GM18870 (cell line): ENCODE measurements around the gene ILDR1.
"Not testable (repeated sequence)": the region's sequence is repeated elsewhere in the genome, so short reads cannot be mapped to it uniquely, and the experiment has no call there.

Experiments
- ATAC-seq: cut with Tn5 transposase; IDR thresholded peaks from one replicate; pipeline ENCODE4 v1.9.1; 2021; ENCODE audit warnings: moderate library complexity; ENCODE audit not compliant: unreplicated experiment

Gene ILDR1

DNA sequence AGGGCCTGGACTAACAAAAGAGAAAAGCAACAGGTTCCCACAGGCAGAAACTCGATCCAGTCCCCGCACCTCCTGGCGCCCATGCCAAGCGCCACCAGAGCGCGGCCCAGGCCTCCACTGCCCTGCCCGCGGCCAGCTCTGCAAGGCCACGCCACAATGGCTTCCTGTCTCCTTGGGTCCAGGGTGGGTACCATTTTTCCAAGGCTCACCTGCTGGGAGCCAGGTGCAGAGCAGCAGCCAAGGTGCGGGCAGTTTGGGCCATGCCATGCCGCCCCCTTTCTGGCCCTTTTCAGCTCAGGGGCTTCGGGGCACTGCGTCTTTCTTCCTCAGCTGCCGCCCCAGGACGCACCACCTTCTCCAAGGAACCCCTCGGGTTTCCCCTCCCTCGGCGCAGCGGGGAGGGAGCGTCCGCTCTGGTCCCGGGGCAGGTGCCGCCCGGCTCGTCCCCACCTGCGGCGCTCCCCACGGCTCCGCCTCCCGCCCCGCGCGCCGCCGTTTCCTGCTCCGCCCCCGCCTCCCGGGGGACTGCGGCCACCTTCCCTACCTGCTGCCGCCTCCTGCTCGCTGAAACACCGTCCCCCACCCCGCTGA lies at the start of gene ILDR1:
TSS of gene ILDR1 (minus strand) at position 437 of the 591 bp plus-strand sequence. CDS start at position 267, 170 bp downstream.
- no peak for ATAC-seq

DNA sequence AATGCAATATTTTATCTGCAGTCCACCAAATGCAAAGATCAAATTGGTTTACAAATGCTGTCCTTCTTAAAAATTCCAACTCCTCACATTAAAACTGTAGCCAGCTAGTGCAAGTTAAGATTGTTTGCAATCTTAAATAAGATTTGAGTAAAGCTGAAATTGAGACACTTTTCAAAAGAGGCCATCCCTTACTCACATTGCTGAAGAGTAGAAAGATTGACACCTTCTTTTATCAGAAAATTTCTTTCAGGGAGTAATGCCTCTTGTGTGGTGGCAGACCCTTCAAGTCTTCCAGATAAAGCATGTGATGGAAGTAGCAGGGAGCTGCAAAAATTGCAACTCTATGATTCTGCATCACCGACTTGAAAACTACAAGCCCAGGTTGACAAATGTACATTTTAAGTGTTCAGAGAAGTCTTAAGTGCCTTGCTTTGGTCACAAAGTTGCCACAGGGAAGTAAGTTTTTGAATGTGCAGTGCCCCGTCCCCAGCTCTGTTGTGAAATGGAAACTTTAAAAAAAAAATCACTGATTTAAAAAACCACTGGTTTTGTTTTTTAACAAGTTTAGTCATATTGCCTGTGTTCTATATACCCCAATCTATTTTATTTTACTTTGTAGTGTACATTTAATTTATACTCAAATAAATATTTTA lies 45.7 kb upstream of the ILDR1 start:
- ATAC-seq = peak; percentile 40

DNA sequence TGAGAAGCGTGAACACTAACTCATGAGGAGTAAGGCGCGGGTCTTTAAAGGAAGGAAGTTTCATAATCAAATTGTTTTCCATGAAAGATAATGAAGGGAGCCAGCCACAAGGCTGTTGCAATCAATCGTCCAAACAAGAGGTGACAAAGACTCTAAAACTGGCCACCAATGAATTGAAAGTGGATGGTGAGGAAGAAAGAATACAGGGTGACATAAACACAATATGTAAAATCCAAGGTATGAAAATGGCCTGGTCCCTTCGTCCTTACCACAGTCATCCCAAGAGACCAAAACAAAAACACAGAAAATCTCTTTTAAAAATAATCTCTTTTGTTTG lies 45.1 kb upstream of the ILDR1 start:
- ATAC-seq = no peak

DNA sequence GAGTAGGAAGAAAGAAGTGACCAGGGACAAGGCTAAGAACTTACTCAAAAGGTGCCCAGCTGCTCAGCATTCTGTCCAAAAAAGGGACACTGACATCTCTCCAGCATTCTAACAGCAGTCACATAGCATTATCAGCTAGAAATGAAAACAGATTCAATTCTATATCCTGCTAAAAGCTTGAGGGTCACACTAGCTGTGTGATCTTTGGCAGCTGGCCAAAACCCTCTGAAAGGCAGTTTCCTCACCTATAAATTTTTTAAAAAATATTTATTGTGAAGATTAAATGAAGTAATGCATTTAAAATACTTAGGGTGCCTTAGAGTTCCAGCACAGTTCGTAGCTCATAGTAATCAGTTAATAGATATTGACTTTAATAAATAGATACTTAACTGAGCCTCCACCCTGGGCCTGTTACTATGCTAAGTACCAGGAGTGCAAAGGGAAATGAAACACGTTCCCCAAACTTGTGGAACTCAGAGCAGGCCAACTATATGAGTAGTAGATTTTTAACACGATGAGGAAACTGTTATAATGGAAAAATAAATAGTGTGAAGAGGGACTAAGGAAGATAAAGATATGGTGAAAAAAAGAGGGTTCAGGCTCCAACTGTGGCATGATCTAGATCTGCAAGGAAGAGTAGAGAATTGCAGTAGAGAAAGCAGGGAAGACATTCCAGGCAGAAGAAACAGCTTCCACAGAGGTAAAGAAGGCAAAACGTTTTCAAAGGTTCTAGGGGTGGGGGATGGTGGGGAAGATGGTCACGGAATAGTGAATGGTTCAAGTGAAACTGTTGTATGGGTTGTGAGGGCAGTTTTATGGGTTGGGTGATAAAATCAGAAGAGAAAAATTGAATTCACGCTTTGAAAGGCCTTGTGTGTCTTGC lies 44.5 kb upstream of the ILDR1 start:
- ATAC-seq = no peak

DNA sequence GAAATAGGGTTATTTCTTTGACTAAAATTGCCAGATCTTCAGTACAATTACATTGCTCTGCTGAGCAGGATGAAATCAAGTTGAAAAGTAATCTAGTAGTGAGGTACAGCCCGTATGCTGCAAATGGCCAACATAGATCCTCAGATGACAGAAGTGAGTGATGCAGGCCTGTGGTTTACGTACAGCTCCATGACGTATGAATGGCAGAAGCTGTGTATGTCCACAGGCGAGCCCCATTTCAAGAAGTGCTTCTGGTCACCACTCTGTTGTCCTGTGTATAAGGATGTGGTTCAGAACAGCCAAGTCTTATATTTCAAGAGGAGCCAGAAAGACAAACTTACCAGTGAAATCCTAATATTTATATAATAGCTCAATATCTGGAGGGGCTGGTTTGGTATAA lies 42.3 kb upstream of the ILDR1 start:
- no peak for ATAC-seq

DNA sequence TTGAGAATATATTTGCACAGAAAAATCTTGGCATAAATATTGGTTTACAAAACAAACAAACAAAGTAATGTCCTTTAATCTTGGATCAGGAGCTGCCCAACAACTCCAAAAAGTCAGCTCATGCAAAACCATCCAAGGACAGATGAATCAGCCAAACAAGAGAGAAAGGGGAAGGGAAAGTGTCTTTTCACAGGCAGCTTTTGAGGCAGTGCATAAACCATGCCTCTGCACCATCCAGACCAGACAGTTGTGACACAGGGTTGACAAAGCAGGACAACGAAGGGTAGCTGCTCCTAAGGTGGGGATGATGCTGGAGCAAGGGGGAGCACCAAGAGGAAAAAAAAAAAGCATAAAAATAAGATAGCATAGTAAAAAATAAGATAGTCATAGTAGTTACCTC lies 41.9 kb upstream of the ILDR1 start:
- no peak for ATAC-seq

DNA sequence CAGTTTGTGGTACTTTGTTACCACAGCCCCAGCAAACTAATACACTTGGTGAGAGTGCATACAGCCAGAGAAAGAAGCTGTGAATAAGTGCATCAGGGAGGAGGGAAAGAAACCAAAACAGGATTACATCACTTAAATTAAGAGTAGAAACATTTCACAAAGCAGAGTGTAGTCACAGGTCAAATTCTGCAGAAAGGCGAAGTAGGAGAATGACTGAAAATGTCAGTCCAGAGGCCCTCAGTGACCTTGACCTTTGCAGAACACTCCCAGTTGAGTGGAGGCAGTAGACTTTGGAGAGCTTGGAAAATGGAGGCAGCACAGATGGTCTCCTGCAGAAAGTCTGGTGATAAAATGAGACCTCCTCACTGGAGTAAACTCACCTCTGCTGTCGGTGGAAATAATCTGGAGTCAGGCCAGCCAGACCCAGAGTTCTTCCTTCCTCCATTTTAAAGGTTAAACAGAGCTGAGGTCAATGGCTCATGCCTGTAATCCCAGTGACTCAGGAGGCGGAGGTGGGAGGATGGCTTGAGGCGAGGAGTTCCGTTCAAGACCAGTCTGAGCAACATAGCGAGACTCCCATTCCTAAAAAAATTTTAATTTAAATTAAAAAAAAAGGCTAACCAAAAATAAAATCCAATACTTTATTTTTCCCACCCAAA lies 38.1 kb upstream of the ILDR1 start:
- ATAC-seq = no peak

DNA sequence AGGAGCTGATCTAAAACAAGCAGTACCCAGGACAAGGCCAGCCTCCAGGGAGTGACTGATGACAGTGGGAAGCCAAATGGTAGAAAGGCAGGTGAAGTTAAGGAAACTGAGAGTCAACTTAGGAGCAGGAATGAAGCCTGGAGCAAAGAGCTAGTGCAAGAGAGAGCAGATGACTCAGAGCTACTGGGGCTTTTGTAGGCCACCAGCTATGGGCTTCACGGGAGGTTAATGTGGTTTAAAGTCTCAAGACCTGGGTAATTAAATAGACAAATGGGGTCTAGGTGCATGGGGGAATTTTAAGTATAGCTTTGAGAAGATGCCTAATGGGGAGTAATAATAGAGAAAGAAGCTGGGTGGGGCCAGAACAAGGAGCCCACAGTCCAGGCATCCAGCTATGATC lies 36.2 kb upstream of the ILDR1 start:
- ATAC-seq = no peak

DNA sequence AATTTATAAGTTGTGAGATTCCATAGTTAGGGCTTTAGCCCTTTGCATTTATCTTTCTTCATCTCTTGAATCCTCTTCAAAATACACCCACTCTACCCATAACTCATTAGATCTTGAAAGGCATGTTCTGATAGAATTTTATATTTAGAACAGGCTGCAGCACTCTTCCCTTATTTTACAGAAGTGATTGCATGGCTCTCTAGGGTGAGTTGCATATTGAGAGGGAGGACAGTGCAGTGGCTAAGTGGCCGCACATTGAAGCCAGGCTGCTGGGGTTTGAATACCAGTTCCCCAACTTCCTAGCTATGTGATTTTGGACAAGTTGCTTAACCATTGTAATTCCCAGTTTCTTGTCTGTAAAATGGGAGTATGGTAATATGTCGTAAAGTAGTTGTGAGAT lies 35.6 kb upstream of the ILDR1 start:
- no peak for ATAC-seq

DNA sequence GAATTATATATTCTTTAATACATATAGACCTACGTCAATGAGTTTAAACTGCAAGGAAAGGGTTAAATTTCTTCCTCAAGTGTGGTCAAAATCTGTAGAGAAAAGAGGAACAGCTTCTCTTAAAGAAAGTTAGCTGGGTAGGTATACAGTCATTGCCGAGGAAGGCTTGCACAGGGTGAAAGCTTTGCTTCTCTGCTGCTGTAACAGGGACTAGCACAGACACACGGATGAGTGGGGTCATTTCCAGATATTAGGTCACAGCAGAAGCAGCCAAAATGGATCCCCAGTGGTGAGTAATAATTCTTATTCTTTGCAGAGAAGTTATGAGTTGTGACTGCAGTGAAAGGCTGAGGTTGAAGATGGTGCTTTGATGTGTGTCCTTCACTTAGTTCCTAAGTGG lies 33.2 kb upstream of the ILDR1 start, which contains the start of gene CD86:
TSS of gene CD86 (plus strand) at position 148 of the 400 bp plus-strand sequence. CDS start at position 276, 128 bp downstream.
- peak; percentile 95 for ATAC-seq

DNA sequence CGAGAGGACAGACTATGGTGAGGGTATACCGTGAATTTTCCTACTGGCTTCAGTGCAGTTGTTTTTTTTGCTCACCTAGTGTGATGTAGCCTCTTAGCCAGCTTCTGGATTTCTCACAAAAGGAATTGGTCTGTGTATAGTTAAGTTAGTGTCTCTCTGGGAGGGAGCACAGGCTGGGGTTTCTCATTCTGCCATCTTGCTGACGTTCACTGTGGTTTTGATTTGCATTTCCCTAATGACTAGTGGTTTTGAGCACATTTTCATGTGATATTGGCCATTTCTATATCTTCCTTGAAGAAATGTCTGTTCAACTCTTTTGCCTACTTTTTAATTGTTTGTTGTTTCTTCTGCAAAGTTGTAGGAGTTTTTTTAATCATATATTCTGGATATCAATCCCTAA lies 30.9 kb upstream of the ILDR1 start:
- ATAC-seq = no peak

DNA sequence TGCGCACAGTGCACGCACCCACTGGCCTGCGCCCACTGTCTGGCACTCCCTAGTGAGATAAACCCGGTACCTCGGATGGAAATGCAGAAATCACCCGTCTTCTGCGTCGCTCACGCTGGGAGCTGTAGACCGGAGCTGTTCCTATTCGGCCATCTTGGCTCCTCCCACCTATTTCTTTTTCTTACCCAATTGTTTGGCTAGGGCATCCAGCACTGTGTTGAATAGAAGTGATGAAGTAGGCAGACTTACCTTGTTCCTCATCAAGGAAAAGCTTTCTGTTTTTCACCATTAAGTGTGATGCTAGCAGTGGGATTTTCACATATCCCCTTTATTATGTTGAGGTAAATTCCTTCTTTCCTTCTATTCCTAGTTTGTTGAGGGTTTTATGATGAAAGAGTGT lies 25.7 kb upstream of the ILDR1 start:
- not testable (repeated sequence) for ATAC-seq

DNA sequence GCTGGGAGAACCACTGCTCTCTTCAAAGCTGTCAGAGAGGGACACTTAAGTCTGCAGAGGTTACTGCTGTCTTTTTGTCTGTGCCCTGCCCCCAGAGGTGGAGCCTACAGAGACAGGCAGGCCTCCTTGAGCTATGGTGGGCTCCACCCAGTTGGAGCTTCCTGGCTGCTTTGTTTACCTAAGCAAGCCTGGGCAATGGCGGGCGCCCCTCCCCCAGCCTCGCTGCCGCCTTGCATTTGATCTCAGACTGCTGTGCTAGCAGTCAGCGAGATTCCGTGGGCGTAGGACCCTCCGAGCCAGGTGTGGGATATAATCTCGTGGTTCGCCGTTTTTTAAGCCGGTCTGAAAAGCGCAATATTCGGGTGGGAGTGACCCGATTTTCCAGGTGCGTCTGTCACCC lies 25.2 kb upstream of the ILDR1 start:
- ATAC-seq = not testable (repeated sequence)

DNA sequence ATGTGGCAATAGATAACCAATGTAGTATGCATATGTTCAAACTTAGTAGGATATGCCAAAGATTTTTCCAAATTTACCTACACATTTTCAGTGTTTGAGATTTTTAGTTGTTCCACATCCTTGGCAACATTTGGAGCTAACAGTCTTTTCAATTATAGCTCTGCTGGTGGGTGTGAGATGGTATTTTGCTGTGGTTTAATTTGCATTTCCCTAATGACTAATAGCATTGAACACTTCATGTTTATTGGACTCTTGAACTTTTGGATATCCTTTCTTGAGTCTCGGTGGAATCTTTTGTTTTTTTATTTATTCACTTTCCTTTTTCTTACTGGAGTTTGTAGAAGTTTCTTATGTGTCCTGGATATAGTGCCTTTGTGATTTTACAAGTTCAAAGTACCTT lies 11.0 kb upstream of the ILDR1 start:
- no peak for ATAC-seq

DNA sequence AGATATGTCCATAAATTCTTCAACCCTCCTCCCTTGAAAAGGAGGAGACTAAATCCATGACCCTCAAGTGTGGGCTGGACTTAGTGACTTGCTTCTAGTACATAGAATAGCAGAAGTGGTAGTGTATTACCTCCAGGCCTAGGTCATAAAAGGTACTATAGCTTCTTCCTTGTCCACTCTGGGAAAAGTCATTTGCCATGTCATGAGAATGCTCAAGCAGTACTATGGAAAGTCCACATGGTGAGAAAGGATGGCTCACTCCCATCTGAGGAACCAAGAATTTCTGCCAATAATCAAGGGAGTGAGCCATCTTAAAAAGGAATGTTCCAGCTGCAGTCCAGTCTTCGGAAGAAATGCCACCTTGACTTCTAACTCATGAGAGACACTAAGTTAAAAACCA lies 10.5 kb upstream of the ILDR1 start:
- ATAC-seq = no peak

DNA sequence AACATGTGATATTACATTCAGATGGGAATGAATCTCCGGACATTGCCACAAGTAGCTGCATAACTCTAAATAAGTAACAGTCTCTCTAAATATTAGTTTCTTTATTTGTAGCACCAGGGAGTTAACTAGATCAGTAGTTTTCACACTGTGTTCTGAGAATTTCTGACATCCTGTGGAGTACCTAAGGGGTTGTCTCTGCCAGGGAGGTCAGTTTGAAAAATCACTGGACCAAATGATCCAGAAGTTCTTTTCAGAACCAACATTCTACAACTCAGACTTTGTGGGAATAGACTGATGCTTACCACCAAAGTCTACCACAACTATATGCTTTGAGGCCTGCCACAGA lies 9.0 kb upstream of the ILDR1 start:
- peak; percentile 46 for ATAC-seq

DNA sequence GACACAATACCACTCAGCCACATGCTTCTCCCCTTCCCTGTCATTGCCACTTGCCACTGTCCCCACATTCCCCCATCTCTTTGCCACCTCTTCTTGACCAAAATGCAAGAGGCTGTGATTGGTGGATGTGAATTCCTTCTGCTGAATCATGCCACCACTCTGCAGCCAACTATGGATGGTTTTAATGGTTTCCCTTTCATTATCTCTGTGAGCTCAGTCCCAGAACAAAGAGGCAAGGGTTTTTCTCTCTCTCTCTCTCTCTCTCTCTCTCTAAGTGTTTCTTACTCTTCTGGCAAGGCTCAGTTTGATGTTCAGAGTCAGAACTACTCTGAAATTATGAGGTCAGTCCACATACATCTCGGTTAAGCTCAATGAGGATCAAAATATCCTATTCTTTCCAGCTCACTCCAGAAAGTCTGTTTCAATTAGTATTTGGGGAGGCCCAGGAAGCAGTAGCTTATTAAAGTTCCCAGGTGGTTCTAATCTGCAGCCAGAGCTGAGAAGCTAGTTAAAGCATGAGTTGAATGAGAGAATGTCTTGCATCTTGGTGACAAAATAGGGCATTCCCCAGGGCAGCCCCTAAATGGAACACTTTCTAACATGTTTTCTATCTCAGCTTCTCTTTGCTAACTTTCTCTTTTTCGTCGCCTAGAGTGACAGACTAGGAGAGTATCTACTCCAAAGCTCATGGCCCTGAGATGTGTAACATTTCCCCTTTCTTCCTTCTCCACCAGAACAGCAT lies 8.5 kb upstream of the ILDR1 start:
- peak; percentile 51 for ATAC-seq

DNA sequence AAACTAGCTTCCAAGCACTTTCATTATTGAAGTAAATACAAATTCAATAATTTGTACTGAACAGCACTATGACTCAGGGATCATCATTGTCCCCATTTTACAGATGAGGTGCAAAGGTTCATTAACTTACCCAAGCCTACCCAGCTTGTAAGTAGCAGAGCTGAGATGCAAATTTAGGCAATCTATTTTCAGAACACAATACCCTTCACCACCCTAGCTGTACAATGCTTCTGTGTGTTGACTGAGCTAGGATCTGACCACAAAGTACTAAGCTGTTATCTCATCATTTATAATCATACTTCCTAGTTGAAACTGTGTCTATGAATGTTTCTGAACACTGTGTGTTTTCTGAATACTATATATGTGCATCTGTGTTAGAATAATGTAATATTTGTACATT lies 3.2 kb upstream of the ILDR1 start:
- peak; percentile 89 for ATAC-seq

DNA sequence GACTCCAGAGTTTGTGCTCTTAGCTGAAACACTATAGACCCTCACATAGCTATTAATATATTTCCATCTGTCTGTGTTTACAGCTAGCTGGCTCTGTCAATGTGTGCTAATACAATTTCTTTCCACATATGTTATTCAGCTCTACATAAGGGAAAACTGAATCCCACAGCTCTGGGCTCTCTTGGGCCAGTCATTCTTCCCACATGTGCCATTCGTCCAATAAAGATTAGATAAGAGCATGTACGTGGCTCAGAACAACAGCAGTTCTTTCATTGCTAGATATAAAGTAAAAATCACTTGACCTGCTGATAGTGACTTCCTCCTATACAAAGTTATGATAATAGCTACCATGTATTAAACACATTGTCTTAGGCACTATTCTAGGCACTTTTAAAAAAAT lies 2.8 kb upstream of the ILDR1 start:
- ATAC-seq = no peak

DNA sequence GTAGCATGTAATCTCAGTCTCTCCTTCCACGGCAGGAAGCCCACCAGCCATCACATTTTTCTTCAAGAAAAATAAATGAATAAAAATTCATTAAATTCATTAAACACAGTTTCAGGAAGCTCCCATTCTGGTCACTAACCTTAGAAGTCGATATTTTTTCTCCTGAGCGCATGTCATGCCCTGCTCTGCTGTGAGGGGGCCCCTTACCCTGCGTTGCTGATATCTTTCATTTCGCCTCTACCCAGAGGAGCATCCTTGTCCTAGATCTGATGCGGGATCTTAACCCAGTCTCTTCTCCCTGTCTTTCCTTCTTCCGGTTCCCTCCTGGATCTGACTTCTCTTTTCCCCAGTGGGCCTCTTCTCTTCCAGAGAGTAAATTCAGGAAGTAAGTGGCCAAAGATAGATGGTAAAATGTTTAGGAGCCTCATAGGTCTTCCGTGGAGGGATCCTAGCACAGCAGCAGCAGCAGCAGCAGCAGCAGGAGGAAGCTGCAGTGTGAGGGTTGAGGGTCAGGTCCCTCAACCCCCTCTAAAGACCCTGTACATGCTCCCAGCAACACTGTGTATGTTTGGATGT lies 1.4 kb upstream of the ILDR1 start:
- no peak for ATAC-seq

DNA sequence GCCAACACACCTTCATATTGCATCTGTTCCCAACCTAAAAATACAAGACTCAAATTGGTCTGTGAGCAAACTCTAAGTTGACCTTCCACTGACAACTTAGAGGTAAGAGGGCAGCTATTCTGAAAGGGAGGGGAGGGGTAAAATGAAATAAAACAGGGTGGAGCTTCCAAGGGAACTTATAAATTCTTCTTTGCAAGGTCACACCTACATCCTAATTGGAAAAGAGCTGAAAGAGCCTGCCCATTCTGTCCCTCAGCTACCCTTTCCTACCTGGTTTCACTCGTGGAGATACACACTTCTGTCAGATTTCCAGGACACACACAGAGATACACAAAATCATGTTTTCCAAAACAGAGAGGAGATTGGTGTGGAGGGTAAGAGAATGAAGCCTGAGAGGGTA lies 1.0 kb downstream of the ILDR1 start:
- ATAC-seq = no peak
